Duodenal mucosa (tissue), 2 donors: ENCODE data around the gene DUSP28.
A peak's percentile ranks its signal among the peaks of the same experiment; 100 is the strongest.

Source experiments
- H3K27ac ChIP-seq: one replicate; pipeline ENCODE4 v1.7.0; 2013; ENCODE audit warnings: low read depth, low read length
- H3K27me3 ChIP-seq, 2 donors: one replicate each; pipeline ENCODE4 v1.7.0; 2013; ENCODE audit warnings: low read length in 2 of 2, control low read depth in 1 of 2; ENCODE audit not compliant: insufficient read depth in 2 of 2, control insufficient read depth in 1 of 2
- H3K36me3 ChIP-seq, 2 donors: one replicate each; pipeline ENCODE4 v1.7.0; 2013; ENCODE audit warnings: low read length in 2 of 2, control low read depth in 1 of 2; ENCODE audit not compliant: insufficient read depth in 2 of 2, control insufficient read depth in 1 of 2
- H3K4me1 ChIP-seq, 2 donors: one replicate each; pipeline ENCODE4 v1.7.0; 2013; ENCODE audit warnings: low read length in 2 of 2, control low read depth in 1 of 2; ENCODE audit not compliant: insufficient read depth in 2 of 2, control insufficient read depth in 1 of 2
- H3K4me3 ChIP-seq, 2 donors: one replicate each; pipeline ENCODE4 v1.7.0; 2013; ENCODE audit warnings: low read length in 2 of 2, low read depth in 1 of 2
- H3K9ac ChIP-seq, 2 donors: one replicate each; pipeline ENCODE4 v1.7.0; 2013; ENCODE audit warnings: low read length in 2 of 2, low read depth in 1 of 2
- H3K9me3 ChIP-seq, 2 donors: one replicate each; pipeline ENCODE4 v1.7.0; 2013; ENCODE audit warnings: low read length in 2 of 2, control low read depth in 1 of 2; ENCODE audit not compliant: control insufficient read depth in 1 of 2

The DUSP28 gene

GRCh38 chr2:240605867-240606743, 45.9 kb downstream of the DUSP28 start:
- Histone ChIP-seq H3K36me3 (no peaks in the 10 kb centered on the region), H3K27me3 (no peaks in the 10 kb centered on the region), H3K9ac (peak overlapping the region; percentile 88 to 91), H3K27ac (peak overlapping the region; percentile 88), H3K4me1 (peaks cover 28 to 34% of the 10 kb centered on the region in 2 donors), H3K9me3 (no peaks in the 10 kb centered on the region), H3K4me3 (peak overlapping the region; percentile 63 to 88)

GRCh38 chr2:240611601-240612210, 51.5 kb downstream of the DUSP28 start:
- H3K9ac ChIP-seq = no peak overlapping the region
- no peaks in the 10 kb centered on the region for H3K9me3 ChIP-seq
- no peaks in the 10 kb centered on the region for H3K27me3 ChIP-seq
- H3K4me3 ChIP-seq = no peak overlapping the region
- H3K27ac ChIP-seq = no peak overlapping the region
- peaks cover 14 to 23% of the 10 kb centered on the region in 2 donors for H3K4me1 ChIP-seq
- peaks cover 17 to 42% of the 10 kb centered on the region in 2 donors for H3K36me3 ChIP-seq
